H9 (cell line): ENCODE data around the gene TMEM14B. TPM values are rescaled to one million over a fixed set of nuclear protein-coding genes. Genes with fewer than 3 reads are reported as not detected.

Source experiments
- DNase-seq: peaks from one replicate; pipeline ENCODE4 v3.0.0-alpha.2; 2017
- H2AFZ ChIP-seq: one replicate; pipeline ENCODE4 v1.6.1; 2013; ENCODE audit warnings: mild to moderate bottlenecking, low read length, control low read depth, moderate library complexity
- H2AK5ac ChIP-seq: 2 replicates; pipeline ENCODE4 v1.6.1; 2013; ENCODE audit warnings: low read length, control low read depth, mixed read lengths; ENCODE audit not compliant: insufficient read length
- H2BK120ac ChIP-seq: one replicate; pipeline ENCODE4 v1.6.1; 2013; ENCODE audit warnings: low read depth, mild to moderate bottlenecking, low read length, control low read depth, inconsistent platforms; ENCODE audit not compliant: poor library complexity, severe bottlenecking
- H2BK12ac ChIP-seq: 2 replicates; pipeline ENCODE4 v1.6.1; 2013; ENCODE audit warnings: low read length, control low read depth, mixed read lengths, low read depth; ENCODE audit not compliant: insufficient read length
- H2BK15ac ChIP-seq: 2 replicates; pipeline ENCODE4 v1.6.1; 2013; ENCODE audit warnings: low read depth, low read length, control low read depth
- H2BK20ac ChIP-seq: one replicate; pipeline ENCODE4 v1.6.1; 2013; ENCODE audit warnings: low read depth, mild to moderate bottlenecking, low read length, control low read depth, inconsistent platforms; ENCODE audit not compliant: poor library complexity, severe bottlenecking
- H2BK5ac ChIP-seq: 2 replicates; pipeline ENCODE4 v1.6.1; 2013; ENCODE audit warnings: low read length, control low read depth, mixed read lengths; ENCODE audit not compliant: insufficient read length
- H3K14ac ChIP-seq: 2 replicates; pipeline ENCODE4 v1.6.1; 2013; ENCODE audit warnings: low read length, control low read depth; ENCODE audit not compliant: insufficient read depth
- H3K18ac ChIP-seq: 2 replicates; pipeline ENCODE4 v1.6.1; 2013; ENCODE audit warnings: low read depth, mild to moderate bottlenecking, mixed read lengths, low read length, control low read depth; ENCODE audit not compliant: insufficient read length
- H3K23ac ChIP-seq: 2 replicates; pipeline ENCODE4 v1.6.1; 2013; ENCODE audit warnings: low read length, control low read depth, mixed read lengths, low read depth; ENCODE audit not compliant: insufficient read length
- H3K23me2 ChIP-seq: 2 replicates; pipeline ENCODE4 v1.6.1; 2013; ENCODE audit warnings: low read depth, mild to moderate bottlenecking, mixed read lengths, low read length, control low read depth; ENCODE audit not compliant: insufficient read length, poor library complexity, severe bottlenecking
- H3K27ac ChIP-seq: 2 replicates; pipeline ENCODE4 v1.5.1; 2013; ENCODE audit warnings: low read length, control low read depth, mixed read lengths, low read depth; ENCODE audit not compliant: insufficient read length
- H3K27me3 ChIP-seq: 2 replicates; pipeline ENCODE4 v1.6.1; 2013; ENCODE audit warnings: low read length, control low read depth, inconsistent platforms; ENCODE audit not compliant: insufficient read depth
- H3K4ac ChIP-seq: 2 replicates; pipeline ENCODE4 v1.6.1; 2013; ENCODE audit warnings: low read depth, mild to moderate bottlenecking, control low read depth, inconsistent platforms, low read length, moderate library complexity
- H3K4me1 ChIP-seq: 2 replicates; pipeline ENCODE4 v1.6.1; 2013; ENCODE audit warnings: low read length, control low read depth, inconsistent platforms; ENCODE audit not compliant: insufficient read depth
- H3K4me2 ChIP-seq: 2 replicates; pipeline ENCODE4 v1.6.1; 2013; ENCODE audit warnings: low read length, control low read depth, mixed read lengths; ENCODE audit not compliant: insufficient read length, insufficient read depth
- H3K56ac ChIP-seq: 2 replicates; pipeline ENCODE4 v1.6.1; 2013; ENCODE audit warnings: low read depth, mild to moderate bottlenecking, mixed read lengths, low read length, control low read depth; ENCODE audit not compliant: insufficient read length
- H3K79me1 ChIP-seq: 2 replicates; pipeline ENCODE4 v1.6.1; 2013; ENCODE audit warnings: low read depth, mild to moderate bottlenecking, moderate library complexity, low read length, control low read depth, inconsistent platforms; ENCODE audit not compliant: insufficient read depth, poor library complexity, severe bottlenecking
- H3K79me2 ChIP-seq: 2 replicates; pipeline ENCODE4 v1.6.1; 2013; ENCODE audit warnings: low read length, control low read depth, inconsistent platforms; ENCODE audit not compliant: insufficient read depth
- H3K9ac ChIP-seq: 2 replicates; pipeline ENCODE4 v1.6.1; 2013; ENCODE audit warnings: low read length, control low read depth, mixed read lengths; ENCODE audit not compliant: insufficient read length; ENCODE audit errors: extremely low read depth
- H3K9me3 ChIP-seq: one replicate; pipeline ENCODE4 v1.6.1; 2013; ENCODE audit warnings: low read depth, low read length, inconsistent platforms; ENCODE audit not compliant: control insufficient read depth
- H3T11ph ChIP-seq: one replicate; pipeline ENCODE4 v1.6.1; 2013; ENCODE audit warnings: mild to moderate bottlenecking, low read length, control low read depth, inconsistent platforms
- H4K20me1 ChIP-seq: one replicate; pipeline ENCODE4 v1.6.1; 2013; ENCODE audit not compliant: control insufficient read depth, insufficient read length, insufficient read depth
- H4K5ac ChIP-seq: 2 replicates; pipeline ENCODE4 v1.6.1; 2013; ENCODE audit warnings: low read depth, mild to moderate bottlenecking, mixed read lengths, low read length, control low read depth; ENCODE audit not compliant: insufficient read length
- H4K8ac ChIP-seq: replicated peaks from 2 replicates; pipeline ENCODE4 v1.6.1; 2013; ENCODE audit warnings: low read length, control low read depth, mixed read lengths, low read depth; ENCODE audit not compliant: insufficient read length
- H4K91ac ChIP-seq: 2 replicates; pipeline ENCODE4 v1.6.1; 2013; ENCODE audit warnings: low read depth, mild to moderate bottlenecking, moderate library complexity, mixed read lengths, low read length, control low read depth; ENCODE audit not compliant: insufficient read length
- H3K27ac Mint-ChIP-seq, 3 experiments: 2 replicates in 2 of 3; 3 replicates in 1 of 3; pipeline ENCODE4 v1.8.0; 2020 to 2021; ENCODE audit warnings: mixed read lengths in 3 of 3, mild to moderate bottlenecking in 1 of 3, moderate library complexity in 1 of 3
- H3K27me3 Mint-ChIP-seq: 2 replicates; pipeline ENCODE4 v1.8.0; 2021; ENCODE audit warnings: low read depth, mild to moderate bottlenecking, moderate library complexity, mixed read lengths
- H3K36me3 Mint-ChIP-seq, 3 experiments: 2 replicates in 2 of 3; 3 replicates in 1 of 3; pipeline ENCODE4 v1.8.0; 2020 to 2021; ENCODE audit warnings: low read depth in 3 of 3, mixed read lengths in 3 of 3; ENCODE audit not compliant: insufficient read depth in 1 of 3
- H3K4me1 Mint-ChIP-seq, 2 experiments: 2 replicates each; pipeline ENCODE4 v1.8.0; 2020; ENCODE audit warnings: mixed read lengths in 2 of 2
- H3K4me3 Mint-ChIP-seq, 2 experiments: 2 replicates in 1 of 2; 3 replicates in 1 of 2; pipeline ENCODE4 v1.8.0; 2020 to 2021; ENCODE audit warnings: mild to moderate bottlenecking in 2 of 2, mixed read lengths in 2 of 2, moderate library complexity in 1 of 2
- H3K9me3 Mint-ChIP-seq, 2 experiments: 2 replicates in 1 of 2; 3 replicates in 1 of 2; pipeline ENCODE4 v1.8.0; 2020; ENCODE audit warnings: mild to moderate bottlenecking in 2 of 2, mixed read lengths in 2 of 2, moderate library complexity in 1 of 2
- CTCF ChIP-seq: fragments of 200-600 bp; sonication (generic); conservative IDR thresholded peaks from 3 replicates; pipeline ENCODE4 v1.8.0; 2021; ENCODE audit warnings: antibody characterized with exemption, mild to moderate bottlenecking
- WGBS: extraction: QIAGEN DNeasy Blood & Tissue Kit; methylation state at CpG from one replicate; pipeline ENCODE4 v1.1.7; 2013; ENCODE audit warnings: missing lambda C conversion rate, low lambda C conversion rate, mixed read lengths; ENCODE audit not compliant: insufficient read length; ENCODE audit errors: extremely low coverage; 5-methylcytosine and 5-hydroxymethylcytosine counted together
- total RNA-seq: library from RNA; stranded (reverse); gene quantifications from 2 replicates; pipeline ENCODE4 v1.2.1, GENCODE V29; 2021

The TMEM14B gene
- total RNA-seq, 1 experiment from 2014 or later: 107 TPM

DNA sequence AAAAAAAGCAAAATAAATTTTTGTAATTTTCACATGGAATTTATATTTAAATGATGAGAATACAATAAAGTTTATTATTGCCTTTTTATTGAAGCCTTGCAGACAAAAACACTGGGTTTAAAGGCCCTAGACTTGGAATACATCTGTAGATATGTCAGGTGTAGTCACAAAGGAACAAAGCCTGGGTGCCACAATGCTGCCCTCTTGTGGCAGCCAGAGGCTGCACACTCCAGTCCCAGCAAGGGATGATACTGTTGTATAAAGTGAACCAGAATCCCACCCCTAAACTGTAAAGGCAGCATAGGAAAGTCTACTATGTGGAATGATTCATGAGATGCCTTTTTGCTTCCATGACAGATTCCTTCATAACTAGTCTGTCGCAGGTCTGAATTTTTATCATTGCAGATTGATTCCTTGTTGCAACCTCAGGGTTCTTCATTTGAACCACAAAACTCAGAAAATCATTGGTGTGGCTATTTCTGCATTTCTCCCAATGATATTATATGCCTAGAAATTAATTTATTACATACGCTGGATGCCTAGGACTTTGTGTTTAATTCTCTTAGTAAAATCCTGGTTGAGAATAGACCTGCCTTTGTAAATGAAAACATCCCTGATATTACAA is 53.7 kb downstream of the TMEM14B start:
- Histone ChIP-seq H3T11ph (no peak overlapping the region), H2BK20ac (no peak overlapping the region), H4K20me1 (no peaks in the 10 kb centered on the region), H3K18ac (no peak overlapping the region), H2BK120ac (no peak overlapping the region), H3K79me2 (no peaks in the 10 kb centered on the region), H4K8ac (no peak overlapping the region), H3K14ac (no peak overlapping the region), H3K9me3 (no peaks in the 10 kb centered on the region), H3K9ac (no peak overlapping the region), H3K4ac (no peak overlapping the region), H3K23me2 (peaks cover 3% of the 10 kb centered on the region), H3K4me2 (no peak overlapping the region), H3K79me1 (no peaks in the 10 kb centered on the region), H3K4me1 (no peaks in the 10 kb centered on the region), H3K23ac (no peak overlapping the region), H2AK5ac (no peak overlapping the region), H2BK5ac (no peak overlapping the region), H4K5ac (no peak overlapping the region), H2BK12ac (no peak overlapping the region), H4K91ac (no peak overlapping the region), H3K56ac (no peak overlapping the region), H3K27ac (no peak overlapping the region), H2AFZ (no peak overlapping the region), H2BK15ac (no peak overlapping the region), H3K27me3 (no peaks in the 10 kb centered on the region)
- H3K36me3 Mint-ChIP-seq: peaks cover 3 to 4% (median 4%) of the 10 kb centered on the region in 3 experiments; a peak in 2 of 7 replicates
- H3K27me3 Mint-ChIP-seq: no peaks in the 10 kb centered on the region; the same call in 1 of the 2 replicates
- no CpG with 5 or more reads among the region's 2 CpGs for WGBS
- peaks cover 10 to 15% of the 10 kb centered on the region in 2 experiments for H3K4me1 Mint-ChIP-seq
- TF ChIP-seq CTCF: peak; percentile 99
- DNase-seq: peak; percentile 74
- H3K4me3 Mint-ChIP-seq: no peak overlapping the region
- peak overlapping the region in 1 of 3 experiments; percentile 3; a peak in 1 of 7 replicates for H3K27ac Mint-ChIP-seq
- no peaks in the 10 kb centered on the region for H3K9me3 Mint-ChIP-seq

Other genes starting within 250 kb of the TMEM14B start
- 41.3 and 41.7 TPM in 2 replicates for gene GCNT2, start 226.5 kb upstream of the TMEM14B start, total RNA-seq
- gene C6orf52, start 53.2 kb upstream of the TMEM14B start, total RNA-seq: 1.8 and 2.3 TPM in 2 replicates
- 43.6 and 44.8 TPM in 2 replicates for gene PAK1IP1, start 52.8 kb upstream of the TMEM14B start, total RNA-seq
- gene TMEM14C, start 24.7 kb upstream of the TMEM14B start, total RNA-seq: 94.4 and 104 TPM in 2 replicates
- gene MAK, start 90.7 kb downstream of the TMEM14B start, total RNA-seq: 0.20 TPM in 2 replicates
- 0.11 and 0.15 TPM in 2 replicates for gene GCM2, start 134.2 kb downstream of the TMEM14B start, total RNA-seq
- gene SYCP2L, start 139.2 kb downstream of the TMEM14B start, total RNA-seq: 3.5 and 4.3 TPM in 2 replicates